K562 (cell line): ENCODE data around the gene ANKMY1. TPM values are rescaled to one million over a fixed set of nuclear protein-coding genes. Genes with fewer than 3 reads are reported as not detected.

Experiments used
- ATF2 ChIP-seq: sonication (generic); formaldehyde crosslinking; IDR thresholded peaks from 2 replicates; pipeline ENCODE4 v1.8.1; 2022; ENCODE audit warnings: missing genetic modification reagents
- MGA ChIP-seq: fragments of 450-650 bp; IDR thresholded peaks from 2 replicates; pipeline ENCODE4 v1.6.1; 2016; ENCODE audit warnings: mild to moderate bottlenecking, moderate library complexity
- polyA plus RNA-seq, 8 experiments: library from polyadenylated mRNA; depleted of rRNA in 4 of 8; stranded (reverse) in 5 of 8; unstranded in 3 of 8; fragments of >200 nt; fragmentation: Nextera tagmentation in 2 of 8; fragmentation: Illumina TruSeq in 1 of 8; extraction: Ambion mirVana in 2 of 8; extraction: Trizol in 1 of 8; gene quantifications; 2 replicates each; pipeline versions ENCODE4 v1.2.1 to v1.2.3, GENCODE V29; 2011 to 2014; ENCODE audit warnings: inconsistent platforms in 1 of 8, missing spikeins in 1 of 8
- total RNA-seq, 7 experiments: library from RNA; depleted of rRNA in 6 of 7; stranded (reverse); fragments of >200 nt in 6 of 7; fragmentation: Illumina TruSeq in 2 of 7; extraction: Trizol in 2 of 7; gene quantifications; 2 replicates each; pipeline versions ENCODE4 v1.2.1 to v1.2.3, GENCODE V29; 2011 to 2021; ENCODE audit warnings: low replicate concordance in 1 of 7
- TF ChIP-seq, protein P1 (sequence below): IDR thresholded peaks from 3 replicates; pipeline ENCODE4 v1.6.1; 2011; ENCODE audit warnings: borderline replicate concordance, mild to moderate bottlenecking, moderate library complexity; ENCODE audit not compliant: insufficient read length; ENCODE audit errors: extremely low read depth
- TF ChIP-seq, protein P2 (sequence below): fragments of 250-450 bp; sonication (Bioruptor Pico); IDR thresholded peaks from 2 replicates; pipeline ENCODE4 v1.5.0; 2021
- TF ChIP-seq, protein P3 (sequence below), 2 experiments: fragments of 450-650 bp; conservative IDR thresholded peaks; 2 replicates each; pipeline ENCODE4 v1.6.1; 2017; ENCODE audit warnings: mild to moderate bottlenecking in 2 of 2, moderate library complexity in 2 of 2

The ANKMY1 gene
- total and polyA plus RNA-seq, 9 of the 15 experiments (the other 6 are each of a cell fraction or from before 2014, with no cell fraction given), result 0.75 to 15.1 (median 11.7) TPM

- TF ChIP-seq, protein P1, sequence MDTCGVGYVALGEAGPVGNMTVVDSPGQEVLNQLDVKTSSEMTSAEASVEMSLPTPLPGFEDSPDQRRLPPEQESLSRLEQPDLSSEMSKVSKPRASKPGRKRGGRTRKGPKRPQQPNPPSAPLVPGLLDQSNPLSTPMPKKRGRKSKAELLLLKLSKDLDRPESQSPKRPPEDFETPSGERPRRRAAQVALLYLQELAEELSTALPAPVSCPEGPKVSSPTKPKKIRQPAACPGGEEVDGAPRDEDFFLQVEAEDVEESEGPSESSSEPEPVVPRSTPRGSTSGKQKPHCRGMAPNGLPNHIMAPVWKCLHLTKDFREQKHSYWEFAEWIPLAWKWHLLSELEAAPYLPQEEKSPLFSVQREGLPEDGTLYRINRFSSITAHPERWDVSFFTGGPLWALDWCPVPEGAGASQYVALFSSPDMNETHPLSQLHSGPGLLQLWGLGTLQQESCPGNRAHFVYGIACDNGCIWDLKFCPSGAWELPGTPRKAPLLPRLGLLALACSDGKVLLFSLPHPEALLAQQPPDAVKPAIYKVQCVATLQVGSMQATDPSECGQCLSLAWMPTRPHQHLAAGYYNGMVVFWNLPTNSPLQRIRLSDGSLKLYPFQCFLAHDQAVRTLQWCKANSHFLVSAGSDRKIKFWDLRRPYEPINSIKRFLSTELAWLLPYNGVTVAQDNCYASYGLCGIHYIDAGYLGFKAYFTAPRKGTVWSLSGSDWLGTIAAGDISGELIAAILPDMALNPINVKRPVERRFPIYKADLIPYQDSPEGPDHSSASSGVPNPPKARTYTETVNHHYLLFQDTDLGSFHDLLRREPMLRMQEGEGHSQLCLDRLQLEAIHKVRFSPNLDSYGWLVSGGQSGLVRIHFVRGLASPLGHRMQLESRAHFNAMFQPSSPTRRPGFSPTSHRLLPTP, result no peak
- no peak for TF ChIP-seq MGA
- TF ChIP-seq, protein P2, sequence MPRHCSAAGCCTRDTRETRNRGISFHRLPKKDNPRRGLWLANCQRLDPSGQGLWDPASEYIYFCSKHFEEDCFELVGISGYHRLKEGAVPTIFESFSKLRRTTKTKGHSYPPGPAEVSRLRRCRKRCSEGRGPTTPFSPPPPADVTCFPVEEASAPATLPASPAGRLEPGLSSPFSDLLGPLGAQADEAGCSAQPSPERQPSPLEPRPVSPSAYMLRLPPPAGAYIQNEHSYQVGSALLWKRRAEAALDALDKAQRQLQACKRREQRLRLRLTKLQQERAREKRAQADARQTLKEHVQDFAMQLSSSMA (CRISPR knock-in tag), result no peak
- TF ChIP-seq, protein P3, sequence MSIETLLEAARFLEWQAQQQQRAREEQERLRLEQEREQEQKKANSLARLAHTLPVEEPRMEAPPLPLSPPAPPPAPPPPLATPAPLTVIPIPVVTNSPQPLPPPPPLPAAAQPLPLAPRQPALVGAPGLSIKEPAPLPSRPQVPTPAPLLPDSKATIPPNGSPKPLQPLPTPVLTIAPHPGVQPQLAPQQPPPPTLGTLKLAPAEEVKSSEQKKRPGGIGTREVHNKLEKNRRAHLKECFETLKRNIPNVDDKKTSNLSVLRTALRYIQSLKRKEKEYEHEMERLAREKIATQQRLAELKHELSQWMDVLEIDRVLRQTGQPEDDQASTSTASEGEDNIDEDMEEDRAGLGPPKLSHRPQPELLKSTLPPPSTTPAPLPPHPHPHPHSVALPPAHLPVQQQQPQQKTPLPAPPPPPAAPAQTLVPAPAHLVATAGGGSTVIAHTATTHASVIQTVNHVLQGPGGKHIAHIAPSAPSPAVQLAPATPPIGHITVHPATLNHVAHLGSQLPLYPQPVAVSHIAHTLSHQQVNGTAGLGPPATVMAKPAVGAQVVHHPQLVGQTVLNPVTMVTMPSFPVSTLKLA (conservative IDR thresholded peaks at IDR 0.05), result no peak
- TF ChIP-seq ATF2 (CRISPR knock-in tag), result no peak
Observed at GRCh38 chr2:240601061-240601830, 43.5 kb upstream of the ANKMY1 start (continued).
